ENCODE results near the gene TRMT10B. TPM values are rescaled to one million over a fixed set of nuclear protein-coding genes. Genes with fewer than 3 reads are reported as not detected.
A peak's percentile ranks its signal among the peaks of the same experiment; 100 is the strongest.

The TRMT10B gene
- total RNA-seq, 1 experiment from 2014 or later: 6.1 TPM

GRCh38 chr9:37800631-37801286, 47.2 kb downstream of the TRMT10B start, which contains the start of gene DCAF10 (continued):
- no peak for TF ChIP-seq ATF6 (CRISPR knock-in tag; IDR thresholded peaks at IDR 0.05)
- 0 out of 2 replicates have a peak, but pooled peaks have one; percentile 41 for TF ChIP-seq ZNF121 (CRISPR knock-in tag; IDR thresholded peaks at IDR 0.05)
- TF ChIP-seq TEAD4 (CRISPR knock-in tag; IDR thresholded peaks at IDR 0.05): no peak
- TF ChIP-seq ESRRA (CRISPR knock-in tag; IDR thresholded peaks at IDR 0.05; ENCODE audit: borderline replicate concordance): no peak
- TF ChIP-seq RORB (CRISPR knock-in tag; IDR thresholded peaks at IDR 0.05): no peak
- TF ChIP-seq IRF2 (CRISPR knock-in tag; IDR thresholded peaks at IDR 0.05; ENCODE audit: borderline replicate concordance, low read depth): no peak
- TF ChIP-seq CREM (CRISPR knock-in tag; IDR thresholded peaks at IDR 0.05): peak; percentile 49; the same call in 1 of the 2 replicates
- TF ChIP-seq SP1 (CRISPR knock-in tag; conservative IDR thresholded peaks at IDR 0.05): peak; percentile 98
- peak; percentile 66 for TF ChIP-seq KAT7 (CRISPR knock-in tag; IDR thresholded peaks at IDR 0.05; ENCODE audit: borderline replicate concordance)
- 0 out of 2 replicates have a peak, but pooled peaks have one; percentile 45 for TF ChIP-seq ZNF317 (CRISPR knock-in tag; IDR thresholded peaks at IDR 0.05; ENCODE audit: borderline replicate concordance, low read depth)
- no peak for TF ChIP-seq NFATC4 (CRISPR knock-in tag; IDR thresholded peaks at IDR 0.05)
- TF ChIP-seq ETV6 (CRISPR knock-in tag; IDR thresholded peaks at IDR 0.05): peak; percentile 98
- TF ChIP-seq MYBL2 (CRISPR knock-in tag; IDR thresholded peaks at IDR 0.05): peak; percentile 96
- TF ChIP-seq PRRX2 (CRISPR knock-in tag; IDR thresholded peaks at IDR 0.05): no peak
- peak; percentile 82 for TF ChIP-seq MAX (CRISPR knock-in tag; IDR thresholded peaks at IDR 0.05)
- no peak for TF ChIP-seq SOX15 (CRISPR knock-in tag; IDR thresholded peaks at IDR 0.05)
- no peak for TF ChIP-seq CTCF (IDR thresholded peaks at IDR 0.05)
- no peak for TF ChIP-seq MLX (CRISPR knock-in tag; IDR thresholded peaks at IDR 0.05)
- TF ChIP-seq STAT6 (CRISPR knock-in tag; conservative IDR thresholded peaks at IDR 0.05; ENCODE audit: low read depth): no peak
- TF ChIP-seq ZSCAN18 (CRISPR knock-in tag; IDR thresholded peaks at IDR 0.05): no peak
- TF ChIP-seq PRDM15 (CRISPR knock-in tag; IDR thresholded peaks at IDR 0.05): no peak; the same call in none of the 2 replicates
- TF ChIP-seq JAZF1 (CRISPR knock-in tag; IDR thresholded peaks at IDR 0.05): no peak
- TF ChIP-seq ZNF425 (CRISPR knock-in tag; conservative IDR thresholded peaks at IDR 0.05): no peak
- TF ChIP-seq USF1 (CRISPR knock-in tag; IDR thresholded peaks at IDR 0.05): peak; percentile 64; the same call in 1 of the 2 replicates

Measured in WTC11 (cell line).